HepG2 (cell line): ENCODE results near the gene RASAL3. TPM values are rescaled to one million over a fixed set of nuclear protein-coding genes. Genes with fewer than 3 reads are reported as not detected.

Experiments used
- AGO2 ChIP-seq: fragments of 200-400 bp; formaldehyde crosslinking; optimal IDR thresholded peaks from 2 replicates; pipeline ENCODE3; 2017; ENCODE audit warnings: mild to moderate bottlenecking, low read depth, low read length, moderate library complexity
- CREB1 ChIP-seq, 2 experiments: fragments of 450-650 bp in 1 of 2; IDR thresholded peaks; 2 replicates each; pipeline ENCODE4 v1.6.1; 2016 to 2017; ENCODE audit warnings: control low read depth in 1 of 2, mild to moderate bottlenecking in 1 of 2, missing compliant biosample characterization in 1 of 2, missing genetic modification characterization in 1 of 2
- ESRRA ChIP-seq: sonication (generic); formaldehyde crosslinking; IDR thresholded peaks from 2 replicates; pipeline ENCODE4 v1.5.1; 2020; ENCODE audit warnings: mild to moderate bottlenecking, low read depth, missing genetic modification reagents
- ETV5 ChIP-seq: IDR thresholded peaks from 2 replicates; pipeline ENCODE4 v1.6.1; 2018; ENCODE audit warnings: missing biosample characterization, missing genetic modification reagents, inconsistent platforms, borderline replicate concordance
- FLYWCH1 ChIP-seq: sonication (generic); formaldehyde crosslinking; IDR thresholded peaks from 2 replicates; pipeline ENCODE4 v1.8.1; 2023; ENCODE audit warnings: mild to moderate bottlenecking, missing genetic modification reagents
- FOXA1 ChIP-seq, 2 experiments: fragments of 450-650 bp in 1 of 2; sonication (generic) in 1 of 2; formaldehyde crosslinking in 1 of 2; IDR thresholded peaks; 2 replicates each; pipeline versions ENCODE4 v1.4.0 to v1.6.1; 2016 to 2020; ENCODE audit warnings: missing genetic modification reagents in 1 of 2
- FOXC1 ChIP-seq: sonication (generic); formaldehyde crosslinking; IDR thresholded peaks from 2 replicates; pipeline ENCODE4 v1.8.0; 2022; ENCODE audit warnings: mild to moderate bottlenecking, missing genetic modification reagents, borderline replicate concordance
- HDAC1 ChIP-seq: sonication (generic); formaldehyde crosslinking; IDR thresholded peaks from 2 replicates; pipeline ENCODE4 v1.5.1; 2020; ENCODE audit warnings: mild to moderate bottlenecking, missing genetic modification reagents
- HMG20A ChIP-seq: IDR thresholded peaks from 2 replicates; pipeline ENCODE4 v1.6.1; 2016; ENCODE audit warnings: borderline replicate concordance
- HNRNPL ChIP-seq: fragments of 200-400 bp; formaldehyde crosslinking; IDR thresholded peaks from 2 replicates; pipeline ENCODE4 v1.6.1; 2017; ENCODE audit warnings: mild to moderate bottlenecking, low read depth, low read length
- KLF11 ChIP-seq: IDR thresholded peaks from 2 replicates; pipeline ENCODE4 v1.6.1; 2016; ENCODE audit warnings: missing compliant biosample characterization
- KLF12 ChIP-seq: sonication (generic); formaldehyde crosslinking; IDR thresholded peaks from 2 replicates; pipeline ENCODE4 v1.4.0; 2020; ENCODE audit warnings: missing genetic modification reagents, borderline replicate concordance
- PPARG ChIP-seq: conservative IDR thresholded peaks from 2 replicates; pipeline ENCODE4 v1.6.1; 2016; ENCODE audit warnings: missing biosample characterization, missing genetic modification reagents
- PTBP1 ChIP-seq: fragments of 200-400 bp; formaldehyde crosslinking; IDR thresholded peaks from 2 replicates; pipeline ENCODE4 v1.6.1; 2018; ENCODE audit warnings: low read length, low read depth; ENCODE audit not compliant: poor library complexity, severe bottlenecking
- RBM22 ChIP-seq: fragments of 200-400 bp; formaldehyde crosslinking; optimal IDR thresholded peaks from 2 replicates; pipeline ENCODE3; 2017; ENCODE audit warnings: mild to moderate bottlenecking, low read length, moderate library complexity
- STAG1 ChIP-seq: sonication (generic); formaldehyde crosslinking; IDR thresholded peaks from 2 replicates; pipeline ENCODE4 v1.4.0; 2020; ENCODE audit warnings: missing genetic modification reagents
- ZNF234 ChIP-seq: sonication (generic); formaldehyde crosslinking; conservative IDR thresholded peaks from 2 replicates; pipeline ENCODE4 v1.5.1; 2020; ENCODE audit warnings: mild to moderate bottlenecking, missing genetic modification reagents
- ZNF350 ChIP-seq: sonication (generic); formaldehyde crosslinking; IDR thresholded peaks from 2 replicates; pipeline ENCODE4 v1.4.0; 2020; ENCODE audit warnings: mild to moderate bottlenecking, low read depth, missing genetic modification reagents, borderline replicate concordance
- ZNF563 ChIP-seq: sonication (generic); formaldehyde crosslinking; IDR thresholded peaks from 2 replicates; pipeline ENCODE4 v1.8.0; 2022; ENCODE audit warnings: mild to moderate bottlenecking, moderate library complexity, missing genetic modification reagents
- ZNF598 ChIP-seq: sonication (generic); formaldehyde crosslinking; IDR thresholded peaks from 2 replicates; pipeline ENCODE4 v1.5.1; 2020; ENCODE audit warnings: mild to moderate bottlenecking, missing genetic modification reagents, borderline replicate concordance
- ZNF644 ChIP-seq: IDR thresholded peaks from 2 replicates; pipeline ENCODE4 v1.6.1; 2016; ENCODE audit warnings: low read depth
- polyA plus RNA-seq, 8 experiments: library from polyadenylated mRNA; depleted of rRNA in 3 of 8; stranded (reverse) in 7 of 8; unstranded in 1 of 8; fragments of >200 nt; fragmentation: Illumina TruSeq in 4 of 8; extraction: Trizol in 4 of 8; gene quantifications; 2 replicates each; pipeline versions ENCODE4 v1.2.1 to v1.2.3, GENCODE V29; 2011 to 2016; ENCODE audit warnings: low read depth in 4 of 8, missing spikeins in 1 of 8, mixed read lengths in 1 of 8; ENCODE audit not compliant: insufficient read depth in 1 of 8
- total RNA-seq, 5 experiments: library from RNA; depleted of rRNA; stranded (reverse); fragments of >200 nt; fragmentation: Illumina TruSeq; extraction: Trizol; gene quantifications; 2 replicates each; pipeline ENCODE4 v1.2.3, GENCODE V29; 2016; ENCODE audit warnings: low read depth in 1 of 5
- TF ChIP-seq, protein P1 (sequence below): sonication (generic); formaldehyde crosslinking; conservative IDR thresholded peaks from 2 replicates; pipeline ENCODE4 v1.4.0; 2020; ENCODE audit warnings: missing genetic modification reagents
- TF ChIP-seq, protein P2 (sequence below): IDR thresholded peaks from 2 replicates; pipeline ENCODE4 v1.6.1; 2016
- TF ChIP-seq, protein P3 (sequence below): sonication (generic); formaldehyde crosslinking; conservative IDR thresholded peaks from 2 replicates; pipeline ENCODE4 v1.8.0; 2022; ENCODE audit warnings: low read depth, missing genetic modification reagents
- TF ChIP-seq, protein P4 (sequence below): sonication (generic); formaldehyde crosslinking; IDR thresholded peaks from 2 replicates; pipeline ENCODE4 v1.4.0; 2020; ENCODE audit warnings: missing genetic modification reagents, borderline replicate concordance

RASAL3 gene
- total and polyA plus RNA-seq, 2 of the 13 experiments (the other 11 are each of a cell fraction or from before 2014, with no cell fraction given), result not detected

DNA sequence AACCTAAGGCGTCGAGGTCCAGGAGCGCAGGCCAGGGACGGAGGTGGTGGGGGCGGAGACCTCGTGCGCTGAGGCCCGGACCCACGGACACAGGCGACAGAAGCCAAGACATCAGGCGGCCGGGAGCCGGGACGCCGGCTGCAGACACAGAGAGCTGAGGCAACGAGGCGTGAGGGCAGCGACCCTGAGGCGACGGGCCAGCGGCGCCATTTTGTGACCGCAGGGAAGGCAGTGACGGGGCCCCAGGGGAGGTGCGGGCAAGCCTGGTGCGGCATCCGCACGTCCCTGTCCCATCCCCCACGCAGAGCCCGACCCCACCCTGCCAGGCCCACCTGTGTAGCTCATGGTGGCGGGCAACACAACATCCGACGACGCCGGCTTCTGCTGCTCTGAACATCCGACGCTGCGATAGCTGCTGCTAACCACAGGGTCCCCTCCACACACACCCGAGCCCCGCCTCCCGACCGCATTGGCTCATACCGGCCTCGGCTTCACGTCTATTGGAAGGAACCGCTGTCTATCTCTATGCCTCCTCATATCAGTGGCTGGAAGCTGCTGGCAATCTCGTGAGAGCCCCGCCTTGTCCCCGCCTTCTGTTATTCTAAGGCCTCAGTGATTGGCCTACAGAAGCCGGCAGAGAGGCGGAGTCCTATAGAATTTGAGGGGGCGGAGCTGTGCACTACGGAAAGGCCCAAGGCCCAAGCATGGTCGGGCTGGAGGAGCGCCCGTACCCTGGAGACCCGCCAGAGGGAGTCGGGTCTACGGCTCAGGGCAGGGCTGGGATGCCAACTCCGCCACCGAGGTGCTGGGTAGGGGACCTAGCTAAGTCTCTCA is 45.5 kb downstream of the RASAL3 start, which contains the start of gene AKAP8L (continued):
- TF ChIP-seq, protein P1, sequence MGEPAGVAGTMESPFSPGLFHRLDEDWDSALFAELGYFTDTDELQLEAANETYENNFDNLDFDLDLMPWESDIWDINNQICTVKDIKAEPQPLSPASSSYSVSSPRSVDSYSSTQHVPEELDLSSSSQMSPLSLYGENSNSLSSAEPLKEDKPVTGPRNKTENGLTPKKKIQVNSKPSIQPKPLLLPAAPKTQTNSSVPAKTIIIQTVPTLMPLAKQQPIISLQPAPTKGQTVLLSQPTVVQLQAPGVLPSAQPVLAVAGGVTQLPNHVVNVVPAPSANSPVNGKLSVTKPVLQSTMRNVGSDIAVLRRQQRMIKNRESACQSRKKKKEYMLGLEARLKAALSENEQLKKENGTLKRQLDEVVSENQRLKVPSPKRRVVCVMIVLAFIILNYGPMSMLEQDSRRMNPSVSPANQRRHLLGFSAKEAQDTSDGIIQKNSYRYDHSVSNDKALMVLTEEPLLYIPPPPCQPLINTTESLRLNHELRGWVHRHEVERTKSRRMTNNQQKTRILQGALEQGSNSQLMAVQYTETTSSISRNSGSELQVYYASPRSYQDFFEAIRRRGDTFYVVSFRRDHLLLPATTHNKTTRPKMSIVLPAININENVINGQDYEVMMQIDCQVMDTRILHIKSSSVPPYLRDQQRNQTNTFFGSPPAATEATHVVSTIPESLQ (CRISPR knock-in tag), result no peak
- TF ChIP-seq FLYWCH1 (CRISPR knock-in tag), result no peak
- peak; percentile 79; the same call in 1 of the 2 replicates for TF ChIP-seq FOXC1 (CRISPR knock-in tag)
- TF ChIP-seq ZNF350 (CRISPR knock-in tag), result peak; percentile 81; the same call in 1 of the 2 replicates
- TF ChIP-seq ETV5 (CRISPR knock-in tag), result peak; percentile 25; the same call in 1 of the 2 replicates
- TF ChIP-seq HMG20A (CRISPR knock-in tag), result no peak
- no peak for TF ChIP-seq PPARG (CRISPR knock-in tag)
- TF ChIP-seq, protein P2, sequence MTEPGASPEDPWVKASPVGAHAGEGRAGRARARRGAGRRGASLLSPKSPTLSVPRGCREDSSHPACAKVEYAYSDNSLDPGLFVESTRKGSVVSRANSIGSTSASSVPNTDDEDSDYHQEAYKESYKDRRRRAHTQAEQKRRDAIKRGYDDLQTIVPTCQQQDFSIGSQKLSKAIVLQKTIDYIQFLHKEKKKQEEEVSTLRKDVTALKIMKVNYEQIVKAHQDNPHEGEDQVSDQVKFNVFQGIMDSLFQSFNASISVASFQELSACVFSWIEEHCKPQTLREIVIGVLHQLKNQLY, result no peak
- no peak for TF ChIP-seq FOXA1 (IDR thresholded peaks at IDR 0.05)
- TF ChIP-seq FOXA1 (CRISPR knock-in tag; IDR thresholded peaks at IDR 0.05), result no peak
- TF ChIP-seq RBM22, result peak; percentile 73
- peak; percentile 48 for TF ChIP-seq PTBP1
- TF ChIP-seq HNRNPL, result peak; percentile 83; the same call in 1 of the 2 replicates
- TF ChIP-seq, protein P3, sequence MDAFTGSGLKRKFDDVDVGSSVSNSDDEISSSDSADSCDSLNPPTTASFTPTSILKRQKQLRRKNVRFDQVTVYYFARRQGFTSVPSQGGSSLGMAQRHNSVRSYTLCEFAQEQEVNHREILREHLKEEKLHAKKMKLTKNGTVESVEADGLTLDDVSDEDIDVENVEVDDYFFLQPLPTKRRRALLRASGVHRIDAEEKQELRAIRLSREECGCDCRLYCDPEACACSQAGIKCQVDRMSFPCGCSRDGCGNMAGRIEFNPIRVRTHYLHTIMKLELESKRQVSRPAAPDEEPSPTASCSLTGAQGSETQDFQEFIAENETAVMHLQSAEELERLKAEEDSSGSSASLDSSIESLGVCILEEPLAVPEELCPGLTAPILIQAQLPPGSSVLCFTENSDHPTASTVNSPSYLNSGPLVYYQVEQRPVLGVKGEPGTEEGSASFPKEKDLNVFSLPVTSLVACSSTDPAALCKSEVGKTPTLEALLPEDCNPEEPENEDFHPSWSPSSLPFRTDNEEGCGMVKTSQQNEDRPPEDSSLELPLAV (CRISPR knock-in tag), result no peak
- TF ChIP-seq HDAC1 (CRISPR knock-in tag), result peak; percentile 81
- no peak for TF ChIP-seq KLF11 (CRISPR knock-in tag)
- TF ChIP-seq ZNF598 (CRISPR knock-in tag), result no peak
- TF ChIP-seq CREB1 (IDR thresholded peaks at IDR 0.05), result peak; percentile 83
- peak; percentile 86 for TF ChIP-seq CREB1 (CRISPR knock-in tag; IDR thresholded peaks at IDR 0.05)
- peak; percentile 85; the same call in 1 of the 2 replicates for TF ChIP-seq ZNF234 (CRISPR knock-in tag)
- TF ChIP-seq STAG1, result peak; percentile 76
- TF ChIP-seq KLF12 (CRISPR knock-in tag), result peak; percentile 58; the same call in 1 of the 2 replicates
- TF ChIP-seq, protein P4, sequence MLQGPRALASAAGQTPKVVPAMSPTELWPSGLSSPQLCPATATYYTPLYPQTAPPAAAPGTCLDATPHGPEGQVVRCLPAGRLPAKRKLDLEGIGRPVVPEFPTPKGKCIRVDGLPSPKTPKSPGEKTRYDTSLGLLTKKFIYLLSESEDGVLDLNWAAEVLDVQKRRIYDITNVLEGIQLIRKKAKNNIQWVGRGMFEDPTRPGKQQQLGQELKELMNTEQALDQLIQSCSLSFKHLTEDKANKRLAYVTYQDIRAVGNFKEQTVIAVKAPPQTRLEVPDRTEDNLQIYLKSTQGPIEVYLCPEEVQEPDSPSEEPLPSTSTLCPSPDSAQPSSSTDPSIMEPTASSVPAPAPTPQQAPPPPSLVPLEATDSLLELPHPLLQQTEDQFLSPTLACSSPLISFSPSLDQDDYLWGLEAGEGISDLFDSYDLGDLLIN (CRISPR knock-in tag), result peak; percentile 27; the same call in 1 of the 2 replicates
- peak; percentile 66; the same call in 1 of the 2 replicates for TF ChIP-seq ESRRA
- TF ChIP-seq AGO2, result peak; percentile 92
- no peak for TF ChIP-seq ZNF644 (CRISPR knock-in tag)
- TF ChIP-seq ZNF563, result no peak; the same call in 1 of the 2 replicates
